ENCODE data around the gene SERPINB1. TPM values are rescaled to one million over a fixed set of nuclear protein-coding genes. Genes with fewer than 3 reads are reported as not detected.

The SERPINB1 gene
- total and polyA plus RNA-seq, 11 donors: 15.4 to 55.6 (median 22.2) TPM

DNA sequence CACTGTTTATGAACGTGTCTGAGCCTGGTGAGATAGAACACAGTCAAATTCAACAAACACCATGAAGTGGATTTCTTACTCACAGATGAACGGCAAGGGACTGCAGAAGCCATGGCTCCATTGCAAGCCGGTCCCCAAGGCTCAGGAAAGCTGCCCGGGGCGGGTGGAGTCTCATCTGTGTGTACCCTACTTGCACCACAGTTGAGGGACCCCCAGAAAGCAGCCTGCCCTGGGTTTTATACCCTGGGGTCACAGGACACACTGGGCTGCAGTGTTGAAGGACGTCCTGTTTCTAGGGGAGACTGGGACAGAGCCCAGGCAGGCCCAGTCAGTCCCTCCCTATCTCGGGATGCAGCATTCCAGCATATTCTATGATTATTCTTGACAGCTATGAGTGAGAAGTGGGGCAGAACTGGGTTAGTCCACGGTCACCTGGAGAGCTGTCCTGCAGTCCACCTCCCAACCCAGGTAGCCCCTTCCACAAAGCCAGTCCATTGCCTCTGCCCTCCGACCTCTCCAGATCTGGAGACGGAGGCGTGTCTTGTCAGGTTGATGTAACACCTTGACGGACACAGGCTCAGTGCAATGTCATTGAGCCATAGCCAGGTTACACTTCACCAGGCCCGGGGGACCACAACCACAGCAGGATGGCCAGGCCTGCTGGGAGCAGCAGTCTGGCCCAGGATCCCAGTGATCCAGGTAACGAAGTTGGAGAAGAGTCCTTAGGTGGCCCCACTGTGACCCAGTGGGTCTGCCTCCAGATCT, 40.9 kb downstream of the SERPINB1 start:
- intact Hi-C loops (cut with DNase I): no loop called here
- WGBS, 4 donors: 83 to 88% (median 87%) methylated on average over 7 to 14 of the region's 14 CpGs
- ATAC-seq (peak in 1 of 4 donors; percentile 11), DNase-seq (no peak)
- TF ChIP-seq, protein P1, sequence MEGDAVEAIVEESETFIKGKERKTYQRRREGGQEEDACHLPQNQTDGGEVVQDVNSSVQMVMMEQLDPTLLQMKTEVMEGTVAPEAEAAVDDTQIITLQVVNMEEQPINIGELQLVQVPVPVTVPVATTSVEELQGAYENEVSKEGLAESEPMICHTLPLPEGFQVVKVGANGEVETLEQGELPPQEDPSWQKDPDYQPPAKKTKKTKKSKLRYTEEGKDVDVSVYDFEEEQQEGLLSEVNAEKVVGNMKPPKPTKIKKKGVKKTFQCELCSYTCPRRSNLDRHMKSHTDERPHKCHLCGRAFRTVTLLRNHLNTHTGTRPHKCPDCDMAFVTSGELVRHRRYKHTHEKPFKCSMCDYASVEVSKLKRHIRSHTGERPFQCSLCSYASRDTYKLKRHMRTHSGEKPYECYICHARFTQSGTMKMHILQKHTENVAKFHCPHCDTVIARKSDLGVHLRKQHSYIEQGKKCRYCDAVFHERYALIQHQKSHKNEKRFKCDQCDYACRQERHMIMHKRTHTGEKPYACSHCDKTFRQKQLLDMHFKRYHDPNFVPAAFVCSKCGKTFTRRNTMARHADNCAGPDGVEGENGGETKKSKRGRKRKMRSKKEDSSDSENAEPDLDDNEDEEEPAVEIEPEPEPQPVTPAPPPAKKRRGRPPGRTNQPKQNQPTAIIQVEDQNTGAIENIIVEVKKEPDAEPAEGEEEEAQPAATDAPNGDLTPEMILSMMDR (IDR thresholded peaks at IDR 0.05): no peak
- TF ChIP-seq POLR2A (IDR thresholded peaks at IDR 0.05): no peak
- Histone ChIP-seq H3K27me3 (no peaks in the 10 kb centered on the region), H3K4me1 (peaks cover 0 to 31% (median 5%) of the 10 kb centered on the region in 12 donors), H3K36me3 (peaks cover 0 to 3% (median 0%) of the 10 kb centered on the region in 9 donors), H3K9me3 (no peaks in the 10 kb centered on the region), H3K27ac (peak overlapping the region in 2 of 12 donors; percentile 14 to 40), H3K4me3 (no peak overlapping the region)

DNA sequence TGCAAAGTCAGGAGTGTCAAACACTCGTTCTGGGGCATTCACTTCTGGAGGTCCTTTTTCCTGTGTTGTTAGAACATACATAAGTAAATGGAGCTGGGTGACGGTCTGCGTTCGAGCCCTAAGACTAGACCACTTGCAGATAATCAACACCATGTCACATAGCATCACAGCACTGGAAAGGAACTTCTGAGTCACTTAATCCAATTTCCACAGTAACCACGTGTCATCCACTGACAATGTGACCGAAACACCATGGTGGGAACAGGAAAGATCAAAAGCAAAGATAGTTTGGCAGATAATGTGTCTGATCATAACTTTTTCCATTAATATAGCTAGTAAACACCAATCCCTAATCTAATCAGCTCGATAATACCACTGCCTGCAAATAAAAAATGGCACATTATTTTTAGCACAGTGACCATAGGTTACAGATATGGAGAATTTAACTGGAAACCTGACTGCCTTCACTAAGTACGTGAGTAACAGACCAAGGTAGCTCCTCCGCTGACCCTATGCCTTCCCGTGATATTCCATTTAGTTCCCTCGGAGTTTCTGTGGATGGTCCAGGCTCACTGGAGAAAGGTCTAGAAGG, 41.6 kb downstream of the SERPINB1 start:
- intact Hi-C loops (cut with DNase I): loop anchor here in 1 of 10 donors (5.0 kb wide), 1 partner anchor 37 kb away; no protein-coding TSS in a partner anchor
- Histone ChIP-seq H3K4me1 (peaks cover 0 to 35% (median 5%) of the 10 kb centered on the region in 12 donors), H3K27me3 (no peaks in the 10 kb centered on the region), H3K36me3 (peaks cover 0 to 3% (median 0%) of the 10 kb centered on the region in 9 donors), H3K27ac (peak overlapping the region in 2 of 12 donors; percentile 30 to 40), H3K4me3 (no peak overlapping the region), H3K9me3 (no peaks in the 10 kb centered on the region)
- no peak for DNase-seq
- ATAC-seq: peak; percentile 31 to 67 (median 44)
- WGBS, 4 donors: 54 to 64% (median 56%) methylated on average over 11 of the region's 11 CpGs
- TF ChIP-seq, protein P1 (IDR thresholded peaks at IDR 0.05): no peak
- TF ChIP-seq POLR2A (IDR thresholded peaks at IDR 0.05): no peak

DNA sequence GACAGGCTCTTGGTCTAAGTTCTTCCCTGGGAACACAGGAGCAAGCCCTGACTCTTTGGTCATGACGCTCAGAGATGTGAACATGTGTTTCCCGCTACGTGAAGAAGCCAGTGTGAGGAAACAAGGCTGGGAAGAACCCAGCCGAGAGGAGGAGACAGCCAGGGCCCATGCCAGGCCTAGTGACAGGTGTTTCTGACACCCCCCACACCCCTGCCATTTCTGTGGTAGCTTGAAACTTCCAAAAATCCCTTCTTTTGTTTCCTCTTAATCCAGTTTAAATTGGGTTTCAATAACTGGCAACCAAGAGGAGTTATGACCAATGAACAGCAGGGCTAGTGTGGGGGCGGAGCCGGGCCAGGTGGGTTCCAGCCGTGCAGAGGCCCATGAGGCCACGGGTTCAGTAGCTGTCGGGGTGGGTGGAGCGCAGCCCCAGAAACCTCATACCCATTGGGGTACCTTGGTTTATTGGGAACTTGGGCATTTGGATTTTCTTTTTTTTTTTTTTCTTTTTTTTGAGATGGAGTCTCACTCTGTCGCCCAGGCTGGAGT, 43.0 kb downstream of the SERPINB1 start:
- Histone ChIP-seq H3K36me3 (peaks cover 0 to 3% (median 0%) of the 10 kb centered on the region in 9 donors), H3K4me3 (no peak overlapping the region), H3K27ac (no peak overlapping the region), H3K9me3 (no peaks in the 10 kb centered on the region), H3K27me3 (no peaks in the 10 kb centered on the region), H3K4me1 (peaks cover 0 to 42% (median 9%) of the 10 kb centered on the region in 12 donors)
- no peak for DNase-seq
- TF ChIP-seq, protein P1 (IDR thresholded peaks at IDR 0.05): no peak
- no peak for TF ChIP-seq POLR2A (IDR thresholded peaks at IDR 0.05)
- WGBS, 4 donors: 80 to 93% (median 84%) methylated on average over 11 of the region's 11 CpGs
- intact Hi-C loops (cut with DNase I): loop anchor here in 1 of 10 donors (5.0 kb wide), 1 partner anchor 39 kb away; no protein-coding TSS in a partner anchor
- no peak for ATAC-seq

DNA sequence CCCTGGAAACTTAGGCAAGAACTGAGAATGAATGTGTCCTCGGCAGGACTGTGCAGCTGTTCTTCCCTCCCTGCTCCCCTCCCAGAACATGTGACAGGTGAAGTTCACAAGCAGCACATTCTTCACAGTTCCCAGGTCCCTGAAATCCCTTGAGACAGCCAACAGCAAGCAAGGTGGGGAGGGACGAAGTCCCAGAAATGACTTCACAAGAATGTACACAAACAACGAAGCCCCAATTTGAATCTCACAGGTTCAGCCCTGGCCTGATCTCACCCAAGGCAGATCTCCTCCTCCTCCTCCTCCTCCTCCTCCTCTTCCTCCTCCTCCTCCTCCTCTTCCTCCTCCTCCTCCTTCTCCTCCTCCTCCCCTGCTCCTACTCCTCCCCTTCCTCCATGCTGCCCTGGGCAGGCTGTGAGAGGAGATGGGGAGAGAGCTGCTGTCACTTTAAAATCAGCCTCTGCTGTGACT, 44.1 kb downstream of the SERPINB1 start:
- Histone ChIP-seq H3K27me3 (no peaks in the 10 kb centered on the region), H3K4me1 (peaks cover 0 to 53% (median 16%) of the 10 kb centered on the region in 12 donors), H3K27ac (peak overlapping the region in 1 of 12 donors; percentile 13), H3K36me3 (peaks cover 0 to 3% (median 0%) of the 10 kb centered on the region in 9 donors), H3K4me3 (no peak overlapping the region), H3K9me3 (no peaks in the 10 kb centered on the region)
- DNase-seq (no peak), ATAC-seq (no peak)
- intact Hi-C loops (cut with DNase I): loop anchor here in 1 of 10 donors (5.0 kb wide), 1 partner anchor 40 kb away; no protein-coding TSS in a partner anchor
- WGBS, 4 donors: 48 to 65% (median 55%) methylated on average over 3 of the region's 3 CpGs
- TF ChIP-seq, protein P1 (IDR thresholded peaks at IDR 0.05): no peak
- TF ChIP-seq POLR2A (IDR thresholded peaks at IDR 0.05): no peak
